Fibroblast of skin of back (primary cell): Measurements from ENCODE around the gene IQCN. TPM values are rescaled to one million over a fixed set of nuclear protein-coding genes. Genes with fewer than 3 reads are reported as not detected.

ENCODE experiments used
- DNase-seq: peaks from one replicate; pipeline ENCODE4 v3.0.0-alpha.2; 2013
- polyA plus RNA-seq, 2 experiments: library from polyadenylated mRNA; unstranded; fragments of 120-200 nt; gene quantifications; one replicate each; pipeline ENCODE4 v1.2.1, GENCODE V29; 2013; ENCODE audit not compliant: insufficient read length in 2 of 2

IQCN gene, protein sequence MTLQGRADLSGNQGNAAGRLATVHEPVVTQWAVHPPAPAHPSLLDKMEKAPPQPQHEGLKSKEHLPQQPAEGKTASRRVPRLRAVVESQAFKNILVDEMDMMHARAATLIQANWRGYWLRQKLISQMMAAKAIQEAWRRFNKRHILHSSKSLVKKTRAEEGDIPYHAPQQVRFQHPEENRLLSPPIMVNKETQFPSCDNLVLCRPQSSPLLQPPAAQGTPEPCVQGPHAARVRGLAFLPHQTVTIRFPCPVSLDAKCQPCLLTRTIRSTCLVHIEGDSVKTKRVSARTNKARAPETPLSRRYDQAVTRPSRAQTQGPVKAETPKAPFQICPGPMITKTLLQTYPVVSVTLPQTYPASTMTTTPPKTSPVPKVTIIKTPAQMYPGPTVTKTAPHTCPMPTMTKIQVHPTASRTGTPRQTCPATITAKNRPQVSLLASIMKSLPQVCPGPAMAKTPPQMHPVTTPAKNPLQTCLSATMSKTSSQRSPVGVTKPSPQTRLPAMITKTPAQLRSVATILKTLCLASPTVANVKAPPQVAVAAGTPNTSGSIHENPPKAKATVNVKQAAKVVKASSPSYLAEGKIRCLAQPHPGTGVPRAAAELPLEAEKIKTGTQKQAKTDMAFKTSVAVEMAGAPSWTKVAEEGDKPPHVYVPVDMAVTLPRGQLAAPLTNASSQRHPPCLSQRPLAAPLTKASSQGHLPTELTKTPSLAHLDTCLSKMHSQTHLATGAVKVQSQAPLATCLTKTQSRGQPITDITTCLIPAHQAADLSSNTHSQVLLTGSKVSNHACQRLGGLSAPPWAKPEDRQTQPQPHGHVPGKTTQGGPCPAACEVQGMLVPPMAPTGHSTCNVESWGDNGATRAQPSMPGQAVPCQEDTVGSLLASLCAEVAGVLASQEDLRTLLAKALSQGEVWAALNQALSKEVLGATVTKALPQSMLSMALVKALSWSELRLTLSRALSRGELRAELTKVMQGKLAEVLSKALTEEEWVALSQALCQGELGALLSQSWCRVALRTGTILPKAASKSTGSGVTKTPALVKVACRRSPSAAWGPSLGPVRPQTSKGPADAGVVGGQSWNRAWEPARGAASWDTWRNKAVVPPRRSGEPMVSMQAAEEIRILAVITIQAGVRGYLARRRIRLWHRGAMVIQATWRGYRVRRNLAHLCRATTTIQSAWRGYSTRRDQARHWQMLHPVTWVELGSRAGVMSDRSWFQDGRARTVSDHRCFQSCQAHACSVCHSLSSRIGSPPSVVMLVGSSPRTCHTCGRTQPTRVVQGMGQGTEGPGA (N-terminal part only)
- 0.24 TPM for polyA plus RNA-seq (2013, experiment 1 of 2; ENCODE audit: insufficient read length)
- 0.35 TPM for polyA plus RNA-seq (2013, experiment 2 of 2; ENCODE audit: insufficient read length)

- no peak for DNase-seq
Observed at GRCh38 chr19:18274219-18274780, at the start of gene IQCN. TSS of gene IQCN (minus strand) at chr19:18274452. CDS start at chr19:18269478, 4,974 bp downstream.

- DNase-seq, result peak; percentile 96
Observed at GRCh38 chr19:18322759-18323460, 48.7 kb upstream of the IQCN start, which contains the start of gene LSM4. TSS of gene LSM4 (minus strand) at chr19:18323076. CDS start at chr19:18323020, 56 bp downstream.

DNA sequence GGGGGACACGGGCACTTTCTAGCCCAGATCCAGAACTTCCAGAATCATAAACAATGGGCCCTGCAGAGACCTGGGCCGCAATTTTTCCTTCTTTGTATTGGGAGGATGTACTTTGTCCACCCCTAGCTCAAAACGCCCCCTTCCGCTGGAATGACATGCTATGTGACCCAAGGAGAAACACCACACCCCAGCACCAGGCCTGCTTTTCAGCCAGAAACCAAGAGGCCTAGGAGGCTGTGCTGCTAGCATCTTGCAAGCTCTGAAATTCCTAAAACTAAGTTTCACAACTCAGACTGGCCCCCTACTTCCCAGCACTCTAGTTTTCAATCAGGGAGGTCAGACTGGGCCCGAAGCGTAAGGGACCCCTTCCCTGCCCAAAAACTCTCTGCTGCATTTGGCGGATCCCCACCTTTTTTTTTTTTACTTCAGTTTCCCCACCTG, 48.1 kb upstream of the IQCN start:
- peak; percentile 83 for DNase-seq

- DNase-seq, result peak; percentile 44
Observed at GRCh38 chr19:18321734-18322102, 47.5 kb upstream of the IQCN start.

- DNase-seq, result no peak
Observed at GRCh38 chr19:18320865-18321733, 46.8 kb upstream of the IQCN start.

- no peak for DNase-seq
Observed at GRCh38 chr19:18319591-18320135, 45.4 kb upstream of the IQCN start.

- no peak for DNase-seq
Observed at GRCh38 chr19:18317961-18318800, 43.9 kb upstream of the IQCN start.

DNA sequence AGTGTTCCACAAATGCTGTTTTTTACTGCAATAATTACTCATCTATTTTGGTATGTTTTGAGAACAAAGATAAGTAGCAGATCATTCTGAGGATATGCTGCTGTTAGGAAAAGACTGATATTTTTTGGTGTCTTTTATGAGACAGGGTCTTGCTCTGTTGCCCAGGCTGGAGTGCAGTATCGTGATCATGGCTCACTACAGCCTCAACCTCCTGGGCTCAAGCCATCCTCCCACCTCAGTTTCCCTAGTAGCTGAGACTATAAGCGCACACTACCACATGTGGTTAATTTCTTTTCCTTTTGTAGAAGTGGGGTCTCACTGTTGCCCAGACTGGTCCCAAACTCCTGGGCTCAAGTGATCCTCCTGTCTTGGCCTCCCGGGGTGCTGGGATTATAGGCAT, 39.1 kb upstream of the IQCN start:
- no peak for DNase-seq

DNA sequence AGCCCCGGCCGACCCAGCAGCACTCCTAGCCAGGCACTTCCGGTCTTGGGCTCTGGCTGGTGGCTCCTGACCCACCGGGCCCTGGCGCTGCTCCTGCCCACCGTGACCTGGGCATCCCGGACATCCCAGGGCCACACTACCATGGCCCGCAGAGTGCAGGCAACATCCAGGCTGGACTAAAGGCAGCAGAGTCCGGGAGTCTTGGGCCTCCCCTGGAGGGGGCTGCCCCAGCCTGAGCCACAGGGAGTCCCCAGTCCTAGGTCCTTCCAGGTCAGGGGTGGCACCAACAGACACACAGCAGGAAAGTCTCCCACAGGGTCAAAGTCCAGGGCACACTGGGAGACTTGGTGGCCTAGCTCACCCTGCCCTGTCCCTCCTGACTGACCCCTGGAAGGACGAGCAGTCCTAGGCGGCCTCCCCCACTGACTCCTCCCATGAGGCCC, 37.9 kb upstream of the IQCN start:
- DNase-seq, result no peak

DNA sequence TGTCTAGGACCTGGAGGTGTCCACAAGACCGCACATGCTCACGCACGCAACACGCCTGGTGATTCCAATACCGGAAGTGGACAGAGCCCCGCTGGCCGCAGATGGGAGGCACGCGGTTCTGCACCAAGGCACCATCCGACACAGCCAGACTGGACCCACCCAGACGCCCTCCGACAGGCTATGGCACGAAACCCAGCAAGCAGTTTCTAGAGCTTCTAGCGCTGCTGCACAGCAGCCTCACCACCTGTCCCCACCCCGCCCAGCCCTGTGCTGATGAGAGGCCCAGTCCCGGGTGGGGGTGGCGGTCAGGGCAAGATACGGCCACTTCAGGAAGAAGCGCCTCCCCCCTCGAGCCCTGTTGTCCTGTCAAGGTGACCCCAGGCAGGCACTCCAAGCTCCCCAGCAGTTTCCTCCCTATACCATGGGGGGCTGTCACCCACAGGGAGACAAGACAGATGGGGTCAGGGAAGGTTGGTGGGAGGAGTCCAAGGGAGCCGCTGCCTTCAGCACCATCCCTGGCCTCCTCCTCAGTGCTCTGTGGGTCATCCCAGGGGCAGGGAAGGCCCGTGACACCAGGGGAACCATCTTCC, 37.3 kb upstream of the IQCN start:
- no peak for DNase-seq

GRCh38 chr19:18310966-18311365, 36.7 kb upstream of the IQCN start:
- DNase-seq, result no peak

DNA sequence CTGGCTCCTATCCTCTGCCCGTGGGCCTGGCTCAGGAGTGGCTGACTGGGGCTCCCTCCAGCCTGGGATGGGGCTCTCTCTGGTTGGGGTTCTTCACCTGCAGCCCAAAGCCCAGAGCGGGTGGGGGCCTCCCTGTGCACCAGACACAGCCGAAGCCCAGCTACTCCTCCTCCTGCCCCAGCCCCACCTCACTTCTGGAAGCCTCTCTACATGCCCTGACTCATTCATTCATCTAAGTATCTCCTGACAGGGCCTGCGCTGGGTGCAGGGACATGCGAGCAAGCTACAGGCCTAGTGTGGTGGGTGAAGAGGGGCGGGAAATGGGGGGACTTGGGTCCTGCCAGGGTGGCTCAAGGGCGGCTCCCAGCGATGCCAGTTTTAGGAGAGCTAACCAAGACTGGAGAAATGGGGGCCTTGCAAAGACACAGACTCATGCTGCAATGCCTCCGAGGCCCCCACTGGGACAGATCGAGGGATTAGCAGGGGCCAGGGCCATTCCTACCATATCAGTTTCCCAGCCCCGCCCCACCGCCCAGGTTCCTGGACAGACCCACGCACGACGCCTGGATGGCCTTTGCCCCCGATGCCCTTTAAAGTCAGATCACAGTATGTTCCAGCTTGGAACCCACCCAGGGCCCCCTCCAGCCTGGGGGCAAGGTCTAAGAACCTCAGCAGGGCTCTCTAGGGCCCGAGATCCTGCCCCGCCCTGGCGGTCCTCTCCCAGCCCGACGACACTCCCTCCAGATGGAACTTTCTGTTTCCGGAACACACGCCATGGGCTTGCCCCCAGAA, 36.1 kb upstream of the IQCN start:
- no peak for DNase-seq

- DNase-seq, result no peak
Observed at GRCh38 chr19:18309525-18310064, 35.3 kb upstream of the IQCN start.

DNA sequence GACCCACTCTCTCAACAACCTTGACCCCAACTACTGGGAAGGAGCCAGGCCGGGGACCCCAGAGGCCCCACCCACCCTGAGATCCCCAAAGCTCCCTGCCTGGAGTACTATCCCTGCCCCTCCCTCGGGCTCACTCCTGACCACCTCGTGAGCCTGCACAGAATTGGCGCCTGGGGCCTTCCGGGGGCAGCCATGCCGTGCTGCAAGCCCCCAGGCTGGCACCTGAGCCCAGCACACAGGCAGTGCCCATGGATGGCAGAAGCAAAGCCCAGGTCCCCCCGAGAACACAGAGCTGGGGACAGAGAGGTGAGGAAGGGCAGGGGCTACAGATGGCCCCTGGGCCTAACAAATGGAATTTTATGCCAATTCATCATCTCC, 34.7 kb upstream of the IQCN start:
- no peak for DNase-seq

GRCh38 chr19:18308051-18308947, 34.0 kb upstream of the IQCN start:
- no peak for DNase-seq

- DNase-seq, result no peak
Observed at GRCh38 chr19:18307271-18307681, 33.0 kb upstream of the IQCN start.
